Measurements from ENCODE around the gene DCLK2. TPM values are rescaled to one million over a fixed set of nuclear protein-coding genes. Genes with fewer than 3 reads are reported as not detected.

Gene DCLK2
- total and polyA plus RNA-seq, 2 donors (not counting 1 experiment from before 2014, with no cell fraction given), result 0.91 to 3.3 TPM

DNA sequence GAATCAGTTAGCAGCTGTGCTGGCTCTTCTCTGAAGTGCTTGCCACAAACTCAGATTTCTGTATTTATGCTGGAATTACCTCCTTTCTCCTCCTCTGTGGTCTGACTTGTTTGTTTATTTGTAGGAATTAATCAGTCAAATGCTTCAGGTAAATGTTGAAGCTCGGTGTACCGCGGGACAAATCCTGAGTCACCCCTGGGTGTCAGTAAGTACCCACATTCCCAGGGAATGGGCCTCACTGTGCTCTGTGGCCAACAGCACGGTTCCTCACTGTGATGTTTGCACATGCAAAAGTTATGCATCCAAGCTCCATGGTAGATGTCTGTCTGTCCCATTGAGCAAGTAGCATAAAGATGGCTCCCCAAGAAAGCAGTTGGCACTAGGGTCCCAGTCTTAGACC lies 169.9 kb downstream of the DCLK2 start:
- no peaks in the 10 kb centered on the region for H3K27me3 Mint-ChIP-seq
- Histone ChIP-seq H2AFZ (ENCODE audit: insufficient read depth, low read depth, low read length, poor library complexity, severe bottlenecking) (no peak overlapping the region), H3K4me2 (replicated peaks; ENCODE audit: low read depth, low read length, poor library complexity, severe bottlenecking) (no peak overlapping the region), H3K36me3 (replicated peaks in 1 of 2; ENCODE audit: control extremely low read depth in 1 of 2, control insufficient read depth in 1 of 2, extremely low read depth in 1 of 2, insufficient read depth in 2 of 2, low read length in 1 of 2) (no peaks in the 10 kb centered on the region), H3K4me1 (ENCODE audit: control insufficient read depth in 2 of 2, insufficient read depth in 2 of 2, low read length in 2 of 2) (no peaks in the 10 kb centered on the region), H3K27ac (ENCODE audit: low read length in 2 of 2) (no peak overlapping the region), H3K9ac (ENCODE audit: low read length) (no peak overlapping the region), H4K20me1 (ENCODE audit: control insufficient read depth, insufficient read depth, low read length, poor library complexity, severe bottlenecking) (no peaks in the 10 kb centered on the region), H3K9me3 (ENCODE audit: control extremely low read depth in 1 of 3, control insufficient read depth in 2 of 3, insufficient read depth in 1 of 3, low read length in 2 of 3) (no peaks in the 10 kb centered on the region), H3K27me3 (replicated peaks in 1 of 4; ENCODE audit: control extremely low read depth in 1 of 4, control insufficient read depth in 3 of 4, insufficient read depth in 4 of 4, low read length in 3 of 4) (no peaks in the 10 kb centered on the region), H3K4me3 (ENCODE audit: control extremely low read depth in 1 of 5, extremely low read depth in 1 of 5, insufficient read depth in 1 of 5, low read depth in 2 of 5, low read length in 4 of 5) (no peak overlapping the region), H3K79me2 (ENCODE audit: control insufficient read depth, insufficient read depth, low read length) (no peaks in the 10 kb centered on the region)
- no peak for ATAC-seq (ENCODE audit: low read depth)
- H3K4me1 Mint-ChIP-seq, result no peaks in the 10 kb centered on the region
- no peak for DNase-seq
- POLR2A ChIA-PET, result no interaction called here
- no peak overlapping the region for H3K4me3 Mint-ChIP-seq
- TF ChIP-seq, protein P1, sequence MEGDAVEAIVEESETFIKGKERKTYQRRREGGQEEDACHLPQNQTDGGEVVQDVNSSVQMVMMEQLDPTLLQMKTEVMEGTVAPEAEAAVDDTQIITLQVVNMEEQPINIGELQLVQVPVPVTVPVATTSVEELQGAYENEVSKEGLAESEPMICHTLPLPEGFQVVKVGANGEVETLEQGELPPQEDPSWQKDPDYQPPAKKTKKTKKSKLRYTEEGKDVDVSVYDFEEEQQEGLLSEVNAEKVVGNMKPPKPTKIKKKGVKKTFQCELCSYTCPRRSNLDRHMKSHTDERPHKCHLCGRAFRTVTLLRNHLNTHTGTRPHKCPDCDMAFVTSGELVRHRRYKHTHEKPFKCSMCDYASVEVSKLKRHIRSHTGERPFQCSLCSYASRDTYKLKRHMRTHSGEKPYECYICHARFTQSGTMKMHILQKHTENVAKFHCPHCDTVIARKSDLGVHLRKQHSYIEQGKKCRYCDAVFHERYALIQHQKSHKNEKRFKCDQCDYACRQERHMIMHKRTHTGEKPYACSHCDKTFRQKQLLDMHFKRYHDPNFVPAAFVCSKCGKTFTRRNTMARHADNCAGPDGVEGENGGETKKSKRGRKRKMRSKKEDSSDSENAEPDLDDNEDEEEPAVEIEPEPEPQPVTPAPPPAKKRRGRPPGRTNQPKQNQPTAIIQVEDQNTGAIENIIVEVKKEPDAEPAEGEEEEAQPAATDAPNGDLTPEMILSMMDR (IDR thresholded peaks at IDR 0.05), result no peak
- TF ChIP-seq EZH2 (IDR thresholded peaks at IDR 0.05; ENCODE audit: borderline replicate concordance, insufficient read depth, low read depth, low read length, poor library complexity, severe bottlenecking), result no peak
- CTCF ChIA-PET, result no interaction called here
- WGBS (ENCODE audit: insufficient coverage), result 98% methylated on average over 4 of the region's 4 CpGs
- H3K9me3 Mint-ChIP-seq (ENCODE audit: insufficient read depth), result no peaks in the 10 kb centered on the region
- intact Hi-C loops (cut with micrococcal nuclease), result no loop called here
- H3K27ac Mint-ChIP-seq, result no peak overlapping the region

DNA sequence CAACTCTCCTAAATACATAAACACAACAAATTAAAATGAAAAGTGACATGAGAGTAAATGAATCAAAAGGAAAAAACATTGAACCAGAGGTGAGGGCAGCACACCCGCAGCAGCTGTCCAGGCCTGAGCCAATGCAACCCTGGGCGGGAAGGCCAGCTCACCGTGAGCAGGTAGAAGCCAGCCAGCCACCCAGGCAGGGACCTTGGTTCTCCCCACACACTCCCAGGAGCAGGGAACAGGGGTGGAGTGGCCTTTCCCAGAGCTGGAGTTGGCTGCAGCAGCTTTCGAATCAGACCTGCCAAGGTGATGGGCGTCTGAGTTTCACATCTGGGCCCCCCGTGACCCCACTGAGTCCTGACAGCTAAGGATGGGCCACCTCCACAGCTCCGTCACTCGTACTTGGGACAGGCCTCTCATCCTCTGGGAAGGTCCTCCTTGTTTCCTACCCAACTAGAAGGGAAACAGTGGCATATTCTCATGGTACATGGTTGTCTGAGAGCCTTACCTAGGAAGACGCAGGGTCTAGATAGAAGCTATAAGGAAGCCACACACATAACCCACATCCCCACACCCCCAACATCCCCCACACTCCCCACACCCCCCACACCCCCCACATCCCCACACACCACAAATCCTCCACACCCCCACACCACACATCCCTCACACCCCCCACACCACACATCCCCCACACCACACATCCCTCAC lies 172.2 kb downstream of the DCLK2 start:
- ChIA-PET CTCF (no interaction called here), POLR2A (no interaction called here)
- H3K4me1 ChIP-seq (ENCODE audit: control insufficient read depth in 2 of 2, insufficient read depth in 2 of 2, low read length in 2 of 2), result no peaks in the 10 kb centered on the region
- H3K27ac Mint-ChIP-seq, result no peak overlapping the region
- intact Hi-C loops (cut with micrococcal nuclease), result no loop called here
- H3K4me1 Mint-ChIP-seq, result no peaks in the 10 kb centered on the region
- no peaks in the 10 kb centered on the region for H3K36me3 ChIP-seq (replicated peaks in 1 of 2; ENCODE audit: control extremely low read depth in 1 of 2, control insufficient read depth in 1 of 2, extremely low read depth in 1 of 2, insufficient read depth in 2 of 2, low read length in 1 of 2)
- no peaks in the 10 kb centered on the region for H3K9me3 Mint-ChIP-seq (ENCODE audit: insufficient read depth)
- WGBS (ENCODE audit: insufficient coverage), result 95% methylated on average over 7 of the region's 9 CpGs
- no peak overlapping the region for H3K4me3 ChIP-seq (ENCODE audit: control extremely low read depth in 1 of 5, extremely low read depth in 1 of 5, insufficient read depth in 1 of 5, low read depth in 2 of 5, low read length in 4 of 5)
- DNase-seq, result no peak
- no peak for TF ChIP-seq EZH2 (IDR thresholded peaks at IDR 0.05; ENCODE audit: borderline replicate concordance, insufficient read depth, low read depth, low read length, poor library complexity, severe bottlenecking)
- TF ChIP-seq, protein P1 (IDR thresholded peaks at IDR 0.05), result no peak
- ATAC-seq (ENCODE audit: low read depth), result no peak
- H3K79me2 ChIP-seq (ENCODE audit: control insufficient read depth, insufficient read depth, low read length), result no peaks in the 10 kb centered on the region
- H3K4me3 Mint-ChIP-seq, result no peak overlapping the region
- no peaks in the 10 kb centered on the region for H4K20me1 ChIP-seq (ENCODE audit: control insufficient read depth, insufficient read depth, low read length, poor library complexity, severe bottlenecking)
- no peaks in the 10 kb centered on the region for H3K9me3 ChIP-seq (ENCODE audit: control extremely low read depth in 1 of 3, control insufficient read depth in 2 of 3, insufficient read depth in 1 of 3, low read length in 2 of 3)
- no peaks in the 10 kb centered on the region for H3K27me3 Mint-ChIP-seq
- no peaks in the 10 kb centered on the region for H3K27me3 ChIP-seq (replicated peaks in 1 of 4; ENCODE audit: control extremely low read depth in 1 of 4, control insufficient read depth in 3 of 4, insufficient read depth in 4 of 4, low read length in 3 of 4)
- no peak overlapping the region for H3K27ac ChIP-seq (ENCODE audit: low read length in 2 of 2)
- H3K4me2 ChIP-seq (replicated peaks; ENCODE audit: low read depth, low read length, poor library complexity, severe bottlenecking), result no peak overlapping the region
- H2AFZ ChIP-seq (ENCODE audit: insufficient read depth, low read depth, low read length, poor library complexity, severe bottlenecking), result no peak overlapping the region
- no peak overlapping the region for H3K9ac ChIP-seq (ENCODE audit: low read length)
